Cardiac septum (tissue), 1 donor: ENCODE measurements around the gene ZNF766. TPM values are rescaled to one million over a fixed set of nuclear protein-coding genes. Genes with fewer than 3 reads are reported as not detected.
"Not testable (repeated sequence)": the region's sequence is repeated elsewhere in the genome, so short reads cannot be mapped to it uniquely, and the experiment has no call there.

Experiments
- DNase-seq: peaks from one replicate; pipeline ENCODE4 v3.0.0-alpha.2; 2020; ENCODE audit warnings: low spot score
- intact Hi-C: fragments of 100-400 bp; cut with DNase I; formaldehyde crosslinking; loops from one replicate; pipeline ENCODE4 v1.14.0; 2022
- total RNA-seq: library from RNA; stranded (reverse); fragmentation: NEBNext Ultra II Directional; extraction: Animal tissue kit (Norgen Biotek cat#: 25700); gene quantifications from one replicate; pipeline ENCODE4 v1.2.1, GENCODE V29; 2021
- donor health status: DM: no; HTN: no; CAD: no.

ZNF766 gene
- total RNA-seq, 1 donor from 2014 or later = 11.4 TPM

- no peak for DNase-seq
- intact Hi-C loops = no loop called here
These were observed 989 bp downstream of the ZNF766 start for GRCh38 chr19:52270266-52270885.

- intact Hi-C loops = no loop called here
- no peak for DNase-seq
These were observed 3.9 kb downstream of the ZNF766 start for GRCh38 chr19:52273301-52273700.

- intact Hi-C loops = no loop called here
- DNase-seq = no peak
These were observed 4.8 kb downstream of the ZNF766 start for GRCh38 chr19:52274191-52274590.

DNA sequence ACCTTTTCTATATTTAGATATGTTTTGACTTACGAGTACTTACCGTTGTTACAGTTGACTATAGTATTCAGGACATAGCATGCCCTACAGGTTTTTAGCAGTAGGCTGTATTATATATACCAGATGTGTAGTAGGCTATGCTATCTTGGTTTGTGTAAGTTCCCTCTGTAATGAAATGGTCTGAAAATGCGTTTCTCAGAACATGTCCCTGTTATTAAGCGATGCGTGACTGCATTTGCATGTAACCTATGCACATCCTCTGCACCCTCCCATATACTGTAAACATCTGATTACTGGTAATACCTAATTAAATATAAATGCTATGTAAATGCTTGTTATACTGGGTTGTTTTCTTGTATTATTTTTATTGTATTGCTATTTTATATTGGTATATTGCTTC lies 6.6 kb downstream of the ZNF766 start:
- intact Hi-C loops = no loop called here
- DNase-seq = no peak

GRCh38 chr19:52277471-52277870 lies 8.1 kb downstream of the ZNF766 start:
- intact Hi-C loops = no loop called here
- DNase-seq = no peak

DNA sequence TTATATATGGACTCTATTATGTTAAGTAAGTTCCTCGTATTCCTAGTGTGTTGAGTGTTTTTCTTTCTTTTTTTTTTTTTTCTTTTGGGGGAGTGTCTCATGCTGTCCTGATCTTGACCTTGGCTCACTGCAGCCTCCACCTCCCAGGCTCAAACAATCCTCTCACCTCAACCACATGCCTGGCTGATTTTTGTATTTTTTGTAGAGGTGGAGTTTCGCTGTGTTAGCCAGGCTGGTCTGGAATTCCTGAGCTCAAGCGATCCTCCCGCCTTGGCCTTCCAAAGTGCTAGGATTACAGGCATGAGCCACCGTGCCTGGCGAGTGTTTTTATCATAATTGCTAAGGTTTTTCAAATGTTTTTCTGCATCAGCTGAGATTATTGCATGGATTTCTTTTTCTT lies 16.9 kb downstream of the ZNF766 start:
- DNase-seq = no peak
- intact Hi-C loops = no loop called here

GRCh38 chr19:52291781-52292180 lies 22.4 kb downstream of the ZNF766 start:
- no peak for DNase-seq
- intact Hi-C loops = no loop called here

DNA sequence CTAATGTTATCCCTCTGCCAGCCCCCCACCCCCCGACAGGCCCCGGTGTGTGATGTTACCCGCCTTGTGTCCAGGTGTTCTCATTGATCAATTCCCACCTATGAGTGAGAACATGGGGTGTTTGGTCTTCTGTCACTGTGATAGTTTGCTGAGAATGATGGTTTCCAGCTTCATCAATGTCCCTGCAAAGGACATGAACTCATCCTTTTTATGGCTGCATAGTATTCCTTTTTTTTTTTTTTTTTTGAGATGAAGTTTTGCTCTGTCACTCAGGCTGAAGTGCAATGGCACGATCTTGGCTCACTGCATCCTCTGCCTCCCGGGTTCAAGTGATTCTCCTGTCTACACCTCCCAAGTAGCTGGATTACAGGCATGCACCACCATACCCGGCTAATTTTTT lies 23.6 kb downstream of the ZNF766 start:
- intact Hi-C loops, DNase-seq: not testable (repeated sequence)

- intact Hi-C loops = no loop called here
- no peak for DNase-seq
These were observed 27.0 kb downstream of the ZNF766 start for GRCh38 chr19:52296400-52296772.

DNA sequence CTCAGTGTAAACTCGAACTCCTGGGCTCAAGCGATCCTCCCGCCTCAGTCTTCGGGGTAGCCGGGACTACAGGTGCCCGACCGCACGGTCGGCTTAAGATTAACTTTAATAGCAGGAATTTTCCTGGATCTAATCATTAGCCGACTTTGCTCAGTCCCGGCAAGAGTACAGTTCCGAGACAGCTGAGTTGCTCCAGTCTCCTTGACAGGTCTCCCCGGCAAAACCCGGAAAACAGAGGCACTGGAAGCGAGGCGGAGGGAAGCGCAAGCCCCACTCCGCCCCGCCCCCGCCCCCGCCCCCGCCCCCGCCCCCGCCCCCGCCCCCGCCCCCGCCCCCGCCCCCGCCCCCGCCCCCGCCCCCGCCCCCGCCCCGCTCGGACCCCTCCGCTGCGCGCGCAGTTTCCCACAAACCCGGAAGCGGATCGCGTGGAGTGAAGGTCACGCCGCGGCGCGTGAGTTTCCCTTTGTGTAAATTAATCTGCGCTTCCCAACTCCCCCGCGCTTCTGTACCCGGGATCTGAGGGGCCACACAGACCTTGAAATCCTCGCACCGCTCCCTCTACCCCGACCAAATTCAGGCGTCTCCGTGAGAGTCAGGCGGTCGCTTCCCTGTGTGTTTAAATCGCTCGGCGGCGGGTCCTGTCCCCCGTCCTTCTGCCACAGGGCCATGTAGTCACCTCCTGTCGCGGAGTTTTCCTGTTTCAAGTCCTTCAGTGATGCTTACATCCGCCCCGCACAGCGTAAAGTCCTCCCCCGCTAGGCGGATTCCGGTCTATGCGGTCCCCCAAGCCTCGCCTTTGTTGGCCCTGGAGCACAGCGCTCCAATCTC lies 27.6 kb downstream of the ZNF766 start, which contains the start of gene ZNF480:
ZNF480 (plus strand) TSS at position 397 of the 828 bp plus-strand sequence. CDS start 3,244 bp downstream, outside the sequence.
- intact Hi-C loops = no loop called here
- peak; percentile 93 for DNase-seq

- intact Hi-C loops = no loop called here
- no peak for DNase-seq
These were observed 28.4 kb downstream of the ZNF766 start for GRCh38 chr19:52297601-52298364.

GRCh38 chr19:52307275-52307674 lies 37.9 kb downstream of the ZNF766 start:
- intact Hi-C loops = no loop called here
- DNase-seq = no peak

- intact Hi-C loops = no loop called here
- no peak for DNase-seq
These were observed 53.0 kb downstream of the ZNF766 start for GRCh38 chr19:52322429-52322828.

GRCh38 chr19:52331757-52332156 lies 62.4 kb downstream of the ZNF766 start:
- DNase-seq = no peak
- intact Hi-C loops = no loop called here

DNA sequence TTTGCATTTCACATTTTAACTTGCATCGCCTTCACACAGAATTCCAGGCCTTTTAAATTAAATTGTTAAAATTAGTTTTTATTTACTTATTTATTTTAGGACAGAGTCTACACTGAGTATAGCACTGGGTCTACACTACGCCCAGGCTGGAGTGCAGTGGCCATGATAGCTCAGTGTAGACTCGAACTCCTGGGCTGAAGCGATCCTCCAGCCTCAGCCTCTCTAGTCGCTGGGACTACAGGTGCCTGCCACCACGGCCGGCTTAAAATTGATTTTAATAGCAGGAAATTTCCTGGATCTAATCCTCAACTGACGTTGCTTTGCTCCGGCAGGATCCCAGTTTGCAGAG lies 66.4 kb downstream of the ZNF766 start:
- intact Hi-C loops = loop anchor here (2.0 kb wide), 1 partner anchor 33 kb away; the partner anchor contains the start of gene ZNF880

GRCh38 chr19:52336117-52336790 lies 66.9 kb downstream of the ZNF766 start, which contains the start of gene ZNF610:
TSS of gene ZNF610 (plus strand) at chr19:52336243. CDS start at chr19:52349173, 12,930 bp downstream.
- intact Hi-C loops = loop anchor here (2.0 kb wide), 1 partner anchor 33 kb away; the partner anchor contains the start of gene ZNF880
- peak; percentile 93 for DNase-seq

More for the DNA sequence above, 66.4 kb downstream of the ZNF766 start:
- no peak for DNase-seq

GRCh38 chr19:52336791-52337381 lies 67.5 kb downstream of the ZNF766 start:
- intact Hi-C loops = loop anchor here (2.0 kb wide), 1 partner anchor 32 kb away; the partner anchor contains the start of gene ZNF880
- no peak for DNase-seq

DNA sequence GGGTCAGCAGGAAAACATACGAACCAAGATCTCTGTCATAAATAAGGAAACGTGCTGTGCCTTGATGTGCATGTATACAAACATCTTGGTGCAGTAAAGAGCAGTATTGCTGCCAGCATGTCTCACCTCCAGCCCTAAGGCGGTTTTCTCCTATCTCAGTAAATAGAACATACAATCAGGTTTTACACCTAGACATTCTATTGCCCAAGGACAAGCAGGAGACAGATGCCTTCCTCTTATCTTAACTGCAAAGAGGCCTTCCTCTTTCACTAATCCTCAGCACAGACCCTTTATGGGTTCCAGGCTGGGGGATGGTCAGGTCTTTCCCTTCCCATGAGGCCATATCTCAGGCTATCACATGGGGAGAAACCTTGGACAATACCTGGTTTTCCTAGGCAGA lies 69.6 kb downstream of the ZNF766 start:
- not testable (repeated sequence) for DNase-seq

GRCh38 chr19:52343548-52343947 lies 74.2 kb downstream of the ZNF766 start:
- no peak for DNase-seq
- intact Hi-C loops = no loop called here

More for the DNA sequence above, 69.6 kb downstream of the ZNF766 start:
- intact Hi-C loops = not testable (repeated sequence)
